ENCODE measurements around the gene EMP3.
"Not testable (repeated sequence)": the region's sequence is repeated elsewhere in the genome, so short reads cannot be mapped to it uniquely, and the experiment has no call there.

EMP3 gene, protein sequence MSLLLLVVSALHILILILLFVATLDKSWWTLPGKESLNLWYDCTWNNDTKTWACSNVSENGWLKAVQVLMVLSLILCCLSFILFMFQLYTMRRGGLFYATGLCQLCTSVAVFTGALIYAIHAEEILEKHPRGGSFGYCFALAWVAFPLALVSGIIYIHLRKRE

DNA sequence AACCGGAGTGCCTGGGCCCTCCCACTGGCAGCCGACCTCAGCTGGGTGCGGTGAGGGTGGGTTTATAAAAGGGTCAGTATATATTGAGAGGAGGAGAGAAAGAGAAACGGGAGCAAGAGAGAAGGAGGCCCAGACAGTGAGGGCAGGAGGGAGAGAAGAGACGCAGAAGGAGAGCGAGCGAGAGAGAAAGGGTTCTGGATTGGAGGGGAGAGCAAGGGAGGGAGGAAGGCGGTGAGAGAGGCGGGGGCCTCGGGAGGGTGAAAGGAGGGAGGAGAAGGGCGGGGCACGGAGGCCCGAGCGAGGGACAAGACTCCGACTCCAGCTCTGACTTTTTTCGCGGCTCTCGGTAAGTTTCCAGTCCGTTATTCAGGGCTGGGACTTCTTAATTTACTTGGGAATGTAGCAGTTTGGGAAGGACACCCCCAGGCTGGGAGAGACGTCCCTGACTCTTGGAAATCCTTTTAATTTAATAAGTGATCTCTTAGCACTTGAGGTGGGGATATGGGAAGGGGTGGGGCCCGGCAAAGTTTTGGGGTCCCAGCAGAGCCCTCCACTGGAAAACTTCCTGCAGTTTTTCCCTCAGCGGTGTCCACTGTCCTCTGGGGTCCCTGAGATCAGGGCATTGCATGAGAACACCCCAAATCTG is at the start of gene EMP3:
Gene EMP3, plus strand, starts transcription at position 288 of the 646 bp plus-strand sequence. CDS start 1,293 bp downstream, outside the sequence.
- peak in 18 of 58 donors; percentile 6 to 59 (median 19) for DNase-seq

DNA sequence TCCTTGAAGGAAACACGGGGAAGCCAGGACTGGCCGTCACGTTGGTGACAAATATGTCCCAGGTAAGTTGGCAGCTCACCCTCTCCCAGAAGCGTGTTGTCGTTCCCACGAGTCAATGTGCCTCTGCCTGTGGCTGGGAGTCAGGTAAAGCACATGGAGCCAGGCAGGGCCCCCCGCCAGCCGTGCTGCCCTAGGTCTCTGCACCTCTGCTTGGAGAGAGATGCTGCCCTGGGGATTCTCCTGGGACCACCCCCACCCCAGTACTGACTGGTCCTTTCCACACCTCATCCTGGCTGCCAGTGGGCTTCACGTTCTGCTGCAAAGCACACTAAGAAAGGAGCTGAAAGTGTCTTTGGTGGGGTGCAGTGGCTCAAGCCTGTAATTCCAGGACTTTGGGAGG is 45.6 kb upstream of the EMP3 start:
- no peak for DNase-seq

DNA sequence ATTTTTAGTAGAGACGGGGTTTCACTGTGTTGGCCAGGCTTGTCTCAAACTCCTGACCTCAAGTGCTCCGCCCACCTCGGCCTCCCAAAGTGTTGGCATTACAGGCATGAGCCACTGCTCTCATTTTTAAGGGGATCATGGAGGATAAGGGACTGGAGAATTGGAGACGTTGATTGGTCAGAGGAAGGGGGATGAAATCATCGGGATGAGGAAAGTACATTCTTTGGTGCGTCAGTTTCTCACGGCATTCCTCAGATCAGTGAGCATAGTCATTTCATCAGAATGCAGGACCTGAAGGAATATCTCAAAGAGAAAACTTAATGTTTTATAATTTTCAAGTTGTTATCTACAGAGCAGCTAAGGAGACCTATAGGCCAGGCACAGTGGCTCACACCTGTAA is 41.4 kb upstream of the EMP3 start:
- no peak for DNase-seq

DNA sequence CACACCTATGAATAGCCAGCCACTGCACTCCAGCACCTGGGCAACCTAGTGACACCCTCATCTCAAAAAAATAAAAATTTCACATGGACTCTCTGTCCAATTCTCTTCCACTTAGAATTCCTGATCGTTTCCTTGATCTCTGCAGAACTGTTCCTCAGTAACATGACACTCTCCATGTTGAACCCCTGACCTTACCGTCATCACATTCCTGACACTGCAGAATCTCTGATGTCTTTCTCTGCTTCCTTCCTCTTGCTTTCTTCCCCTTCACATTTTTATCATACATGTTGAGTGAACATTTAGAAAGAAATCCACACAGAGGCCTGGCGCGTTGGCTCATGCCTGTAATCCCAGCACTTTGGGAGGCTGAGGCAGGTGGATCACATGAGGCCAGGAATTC is 40.5 kb upstream of the EMP3 start:
- DNase-seq = no peak

DNA sequence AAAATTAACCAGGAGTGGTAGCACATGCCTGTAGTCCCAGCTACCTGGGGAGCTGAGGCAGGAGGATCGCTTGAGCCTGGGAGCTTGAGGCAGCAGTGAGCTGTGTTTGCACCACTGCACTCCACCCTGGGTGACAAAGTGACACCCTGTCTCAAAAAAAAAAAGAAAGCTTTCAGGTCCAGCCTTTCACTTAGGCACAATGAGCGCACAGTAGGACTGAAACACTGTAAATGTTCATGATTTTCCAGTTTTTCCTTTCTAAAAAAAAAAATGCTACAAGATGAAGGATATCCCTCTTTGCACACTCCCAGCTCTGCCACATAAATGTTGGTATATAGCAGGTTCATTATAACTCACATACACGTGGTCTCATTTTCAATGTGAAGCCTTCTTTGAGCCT is 37.6 kb upstream of the EMP3 start:
- no peak for DNase-seq

DNA sequence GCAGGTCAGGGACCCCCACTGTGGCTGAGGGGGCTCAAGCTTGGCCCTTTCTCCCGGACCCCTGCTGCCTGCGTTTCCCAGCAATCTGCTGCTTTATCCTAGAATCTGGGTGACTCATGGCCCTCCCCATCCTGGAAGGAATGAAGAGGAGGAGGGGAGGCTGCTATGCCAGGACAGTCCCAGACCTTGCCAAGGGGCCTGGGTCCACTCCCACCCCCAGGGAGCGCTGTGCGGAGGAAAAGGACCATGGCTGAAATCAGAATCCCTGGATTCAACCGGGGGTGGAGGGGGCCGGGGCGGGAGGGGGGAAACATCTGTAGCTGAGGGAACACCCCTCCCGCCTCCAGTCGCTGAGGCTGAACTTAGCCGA is 35.0 kb upstream of the EMP3 start:
- DNase-seq = peak in 6 of 58 donors; percentile 3 to 46 (median 19)

DNA sequence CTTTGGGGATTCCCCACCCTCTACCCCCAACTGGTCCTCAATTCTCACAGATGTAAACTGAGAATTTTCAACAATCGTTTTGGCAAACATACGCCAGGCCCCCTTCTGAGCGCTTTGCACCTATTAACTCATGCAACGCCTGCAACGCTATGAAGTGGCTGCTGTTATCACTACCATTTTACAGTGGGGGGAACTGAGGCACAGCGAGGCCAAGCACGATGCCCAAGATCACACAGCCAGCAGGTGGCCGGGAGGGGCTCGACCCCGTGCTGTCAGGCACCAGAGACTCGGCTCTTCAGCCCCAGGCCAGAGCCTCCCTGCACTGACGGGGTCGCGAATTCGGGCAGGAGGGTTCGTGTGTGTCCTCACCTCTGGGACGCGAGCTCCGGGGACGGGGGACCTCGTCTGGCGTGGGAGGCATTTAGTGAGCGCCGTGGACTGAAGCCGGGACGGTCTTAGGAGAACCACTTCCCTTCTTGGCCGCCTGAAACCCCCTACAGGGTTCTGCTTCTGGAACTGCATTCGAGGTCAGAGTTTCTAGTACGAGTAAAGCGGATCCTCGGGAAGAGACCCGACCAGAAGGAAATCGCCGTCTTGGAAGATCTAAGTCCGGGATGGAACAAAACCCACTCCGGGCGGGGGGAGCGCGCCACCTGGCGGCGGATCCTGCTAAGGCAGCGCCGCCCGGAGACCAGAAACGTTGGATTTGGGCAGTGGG is 34.4 kb upstream of the EMP3 start:
- peak in 56 of 58 donors; percentile 7 to 81 (median 46) for DNase-seq

DNA sequence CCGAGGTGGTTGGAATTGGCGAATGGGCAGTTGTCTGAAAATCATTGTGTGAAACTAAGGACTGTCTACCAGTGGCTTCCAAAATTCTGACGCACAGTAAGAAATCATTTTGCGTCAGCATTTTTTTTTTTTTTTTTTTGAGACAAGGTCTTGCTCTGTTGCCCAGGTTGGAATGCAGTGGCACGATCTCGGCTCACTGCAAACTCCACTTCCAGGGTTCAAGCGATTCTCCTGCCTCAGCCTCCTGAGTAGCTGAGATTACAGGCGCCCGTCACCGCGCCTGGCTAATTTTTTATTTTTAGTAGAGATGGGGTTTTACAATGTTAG is 33.9 kb upstream of the EMP3 start:
- DNase-seq = not testable (repeated sequence)

DNA sequence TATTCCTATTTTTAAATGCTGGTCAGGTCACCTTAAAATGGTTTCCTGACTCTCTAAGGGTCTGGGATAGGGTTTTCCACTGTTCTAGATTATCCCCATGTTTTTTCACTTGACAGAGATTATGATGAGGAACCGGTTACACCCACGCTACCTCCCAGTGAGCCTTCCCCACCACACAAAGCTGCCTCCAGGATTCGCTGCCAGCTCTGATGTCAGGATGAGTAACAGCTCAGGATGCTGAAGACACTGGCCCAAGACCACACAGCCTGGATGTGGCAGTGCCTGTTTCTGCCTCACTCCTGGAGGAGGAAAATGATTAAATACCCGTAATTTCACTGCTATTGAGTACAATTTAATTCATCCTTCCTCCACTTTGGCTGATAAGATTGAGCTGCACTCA is 32.6 kb upstream of the EMP3 start:
- DNase-seq = peak in 1 of 58 donors; percentile 8

DNA sequence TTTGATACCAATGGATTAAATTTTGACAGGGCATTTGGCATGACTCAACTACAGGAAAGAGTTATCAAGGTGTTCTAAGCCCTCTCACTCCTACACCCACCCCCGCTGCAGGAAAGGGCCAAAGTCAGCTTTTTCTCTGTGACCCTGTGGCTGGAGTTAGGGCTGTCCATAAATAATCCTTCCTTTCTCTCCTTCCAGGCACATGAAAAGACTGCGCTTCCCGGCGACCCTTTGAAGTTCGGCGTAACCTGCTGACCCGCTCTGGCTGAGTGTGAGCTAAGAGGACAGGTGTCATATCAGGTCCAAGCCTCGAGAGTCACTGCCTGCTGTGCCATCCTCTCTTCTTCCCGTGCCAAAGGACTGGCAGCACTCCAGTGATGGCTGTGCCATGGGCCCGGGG is 29.9 kb upstream of the EMP3 start:
- DNase-seq = no peak

DNA sequence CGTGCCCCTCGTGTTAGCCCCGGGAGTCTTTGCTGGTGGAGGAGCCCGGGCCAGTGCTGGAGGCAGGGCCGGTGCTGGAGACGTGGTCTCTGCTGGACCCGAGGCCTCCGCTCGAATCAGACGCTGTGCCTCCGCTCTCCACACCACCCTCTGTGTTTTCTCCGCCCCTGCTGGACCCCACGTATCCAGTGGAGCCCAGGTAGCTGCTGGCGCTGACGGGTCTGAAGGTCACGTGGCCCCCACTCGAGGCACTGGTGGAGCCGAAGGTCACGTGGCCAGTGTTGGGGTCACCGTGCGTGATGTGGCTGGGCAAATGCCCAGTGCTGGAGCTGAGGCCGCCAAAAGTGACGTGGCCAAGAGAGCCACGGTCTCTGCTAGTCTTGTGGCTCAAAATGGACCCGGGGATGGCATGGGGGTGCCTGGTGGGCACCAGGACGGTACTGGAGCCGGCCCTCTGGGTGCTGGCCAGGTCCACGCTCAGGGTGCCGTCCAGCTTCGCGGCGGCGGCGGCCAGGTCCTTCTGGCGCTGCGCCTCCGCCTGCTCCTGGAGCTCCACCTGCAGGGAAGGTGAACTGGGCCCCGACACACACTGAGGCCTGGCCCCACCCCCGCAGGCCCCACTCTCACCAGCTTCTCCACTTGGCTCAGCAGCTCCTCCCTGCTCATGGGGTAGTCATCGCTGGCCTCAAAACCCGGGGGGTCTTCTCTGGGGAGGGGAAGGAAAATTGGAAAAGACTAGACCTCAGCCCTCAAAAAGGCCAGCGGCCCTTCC is 28.2 kb upstream of the EMP3 start:
- DNase-seq = no peak

DNA sequence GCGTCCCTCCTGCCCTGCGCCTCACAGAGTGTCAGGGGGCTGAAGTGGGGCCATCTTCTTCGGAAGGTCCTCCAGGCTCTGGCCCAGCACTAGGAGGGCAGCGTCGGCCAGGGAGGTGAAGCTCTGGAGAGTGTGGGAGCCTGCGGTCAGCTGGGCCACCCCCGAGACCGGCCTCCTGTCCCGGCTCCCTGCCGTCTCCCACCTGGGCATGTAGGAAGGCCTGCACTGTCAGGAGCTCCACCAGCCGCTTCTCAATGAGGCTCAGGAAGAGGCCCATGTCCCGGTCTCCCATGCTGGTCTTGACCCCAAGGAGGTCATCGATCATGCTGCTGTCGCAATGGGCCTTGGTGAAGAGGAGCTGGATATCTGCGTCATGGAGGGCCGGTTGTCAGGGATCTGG is 27.4 kb upstream of the EMP3 start:
- DNase-seq = no peak

DNA sequence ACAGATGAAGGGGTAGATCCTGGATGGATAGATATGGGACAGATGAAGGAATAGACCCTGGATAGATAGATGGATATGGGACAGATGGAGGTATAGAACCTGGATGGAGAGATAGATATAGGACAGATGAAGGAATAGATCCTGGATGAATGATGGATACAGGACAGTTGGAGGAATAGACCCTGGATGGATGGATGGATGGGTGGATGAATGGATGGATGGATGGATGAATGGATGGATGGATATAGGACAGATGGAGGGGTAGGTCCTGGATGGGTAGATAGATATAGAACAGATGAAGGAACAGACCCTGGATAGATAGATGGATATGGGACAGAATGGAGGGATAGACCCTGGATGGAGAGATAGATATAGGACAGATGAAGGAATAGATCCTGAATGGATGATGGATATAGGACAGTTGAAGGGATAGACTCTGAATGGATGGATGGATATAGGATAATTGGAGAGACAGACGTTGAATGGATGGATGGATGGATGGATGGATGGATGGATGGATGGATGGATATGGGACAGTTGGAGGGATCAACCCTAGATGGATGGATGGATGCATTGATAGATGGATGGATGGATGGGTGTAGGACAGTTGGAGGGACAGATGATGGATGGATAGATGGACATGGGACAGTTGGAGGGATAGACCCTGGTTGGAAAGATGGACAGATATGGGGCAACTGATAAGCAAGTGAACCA is 23.3 kb upstream of the EMP3 start:
- DNase-seq = no peak

DNA sequence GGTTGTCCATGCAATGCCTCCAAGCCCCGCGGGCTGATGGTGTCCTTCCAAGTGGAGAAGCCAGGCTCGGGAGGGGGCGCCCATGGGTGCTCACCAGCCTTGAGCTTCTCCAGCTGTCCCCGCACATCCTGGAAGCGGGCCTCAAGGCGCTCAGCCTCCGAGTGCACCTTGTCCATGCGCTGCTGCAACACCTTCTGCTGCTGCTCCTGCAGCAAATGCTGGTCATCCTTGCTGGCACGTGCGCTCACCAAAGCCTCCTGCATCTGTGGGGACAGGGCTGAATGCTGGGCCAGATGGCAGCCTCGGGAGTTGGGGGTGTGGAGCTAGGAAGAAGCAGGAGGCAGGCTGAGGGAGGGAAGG is 22.8 kb upstream of the EMP3 start:
- no peak for DNase-seq

DNA sequence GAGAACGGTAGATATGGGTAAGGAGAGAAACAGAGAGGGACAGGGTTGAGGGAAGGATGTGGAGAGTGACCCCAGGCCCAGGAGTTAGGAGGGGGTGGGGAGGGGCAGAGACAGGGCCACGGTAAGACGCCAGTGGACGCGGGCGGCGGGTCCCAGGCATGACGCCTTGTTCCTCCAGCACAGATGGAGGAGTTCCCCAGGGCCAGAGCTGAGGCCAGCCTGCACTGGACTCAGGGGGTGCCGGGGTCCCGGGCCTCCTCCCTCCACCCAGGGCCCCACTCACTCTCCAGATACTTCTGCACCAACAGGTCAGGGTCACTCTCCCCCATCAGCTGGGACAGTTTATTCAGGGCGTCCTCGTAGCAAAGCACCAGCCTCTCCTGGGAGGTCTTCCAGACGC is 22.0 kb upstream of the EMP3 start:
- DNase-seq = no peak

DNA sequence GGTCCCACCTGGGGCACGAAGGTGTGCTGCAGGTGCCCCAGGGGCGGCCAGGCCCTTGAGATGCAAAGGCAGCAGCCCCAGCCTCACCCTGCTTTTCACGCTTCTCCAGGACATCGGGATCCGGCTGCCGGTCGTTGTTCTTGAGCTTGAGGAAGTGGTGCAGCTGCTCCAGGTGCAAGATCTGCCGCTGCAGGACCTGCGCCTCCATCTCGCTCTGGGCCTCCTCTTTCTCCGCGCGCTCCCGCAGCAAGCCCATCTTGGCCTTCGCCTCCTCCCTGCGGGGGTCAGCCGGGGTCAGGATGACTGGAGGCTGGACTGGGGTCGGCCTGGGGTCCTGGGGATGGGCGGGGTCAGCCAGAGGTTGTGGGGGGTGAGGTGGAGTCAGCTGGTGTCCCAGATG is 21.5 kb upstream of the EMP3 start:
- DNase-seq = no peak

DNA sequence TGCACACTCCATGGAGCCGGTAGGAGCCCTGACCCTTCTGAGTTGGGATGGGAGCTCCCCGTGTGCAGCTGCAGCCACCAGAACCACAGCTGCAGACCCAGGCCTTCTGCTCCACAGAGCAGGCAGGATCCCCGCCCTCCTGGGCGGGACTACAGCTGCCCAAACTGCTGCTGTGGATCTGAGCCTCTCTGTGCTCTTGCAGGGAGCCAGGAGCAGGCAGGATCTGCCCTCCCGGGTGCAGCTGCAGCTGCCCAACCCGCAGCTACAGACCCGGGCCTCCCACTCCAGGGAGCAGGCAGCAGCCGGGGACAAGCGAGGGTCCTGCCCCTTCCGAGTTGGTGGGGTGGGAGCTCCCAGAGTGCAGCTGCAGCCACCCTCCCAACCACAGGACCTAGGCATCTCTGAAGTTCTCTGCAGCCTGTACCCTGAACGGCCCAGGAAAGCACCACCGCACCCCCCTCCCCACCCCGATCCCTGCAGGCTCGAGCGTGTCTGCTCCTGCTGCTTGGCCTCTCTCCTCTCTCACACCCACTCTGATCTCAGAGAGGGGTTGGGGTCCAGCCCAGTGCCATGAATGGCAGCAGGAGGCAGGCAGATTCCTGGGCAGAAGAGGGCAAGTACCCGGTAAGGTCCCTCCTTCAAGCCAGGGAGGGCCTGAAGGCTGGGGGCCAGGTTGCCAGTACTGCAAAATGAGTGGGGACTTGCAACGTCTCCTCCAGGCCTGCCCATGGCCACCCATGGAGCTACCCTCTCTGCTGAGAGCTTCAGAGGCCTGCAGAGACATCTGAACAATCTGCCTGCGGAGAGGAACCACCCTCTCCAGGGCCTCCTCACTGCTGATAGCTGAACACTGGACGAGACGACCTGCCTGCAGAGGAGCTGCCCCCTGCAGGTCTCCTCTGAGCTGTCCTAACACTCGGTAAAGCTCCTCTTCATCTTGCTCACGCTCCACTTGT is 16.4 kb upstream of the EMP3 start:
- DNase-seq = peak in 29 of 58 donors; percentile 6 to 63 (median 23)

DNA sequence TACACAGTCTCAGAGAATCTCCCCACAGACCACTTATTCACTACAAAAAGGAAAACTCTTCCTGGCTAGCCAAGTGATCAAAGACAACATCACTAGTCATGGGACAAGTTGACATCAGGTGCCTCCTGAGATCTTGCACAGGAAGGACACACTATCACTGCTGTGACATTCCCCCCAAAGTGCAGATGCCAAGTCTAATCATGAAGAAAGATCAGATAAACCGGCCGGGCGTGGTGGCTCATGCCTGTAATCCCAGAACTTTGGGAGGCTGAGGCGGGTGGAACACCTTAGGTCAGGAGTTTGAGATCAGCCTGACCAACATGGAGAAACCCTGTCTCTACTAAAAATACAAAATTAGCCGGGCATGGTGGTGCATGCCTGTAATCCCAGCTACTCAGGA is 15.6 kb upstream of the EMP3 start:
- DNase-seq = not testable (repeated sequence)

DNA sequence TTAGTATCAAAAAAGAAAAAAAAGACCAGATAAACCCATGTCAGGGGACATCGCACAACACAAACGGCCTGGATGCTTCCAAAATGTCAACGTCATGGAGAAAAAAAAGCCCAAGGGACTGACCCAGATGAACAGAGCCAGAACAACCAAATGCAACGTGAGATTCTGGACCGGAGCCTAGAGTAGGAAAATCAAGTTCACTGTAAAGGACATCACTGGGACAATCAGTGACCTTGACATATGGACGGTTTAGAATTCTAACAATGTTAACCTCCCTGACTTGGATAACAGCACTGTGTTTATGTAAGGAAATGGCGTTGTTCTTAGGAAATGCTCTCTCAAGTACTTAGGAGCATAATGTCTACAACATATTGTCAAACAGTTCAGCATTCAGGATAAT is 15.1 kb upstream of the EMP3 start:
- DNase-seq = no peak

DNA sequence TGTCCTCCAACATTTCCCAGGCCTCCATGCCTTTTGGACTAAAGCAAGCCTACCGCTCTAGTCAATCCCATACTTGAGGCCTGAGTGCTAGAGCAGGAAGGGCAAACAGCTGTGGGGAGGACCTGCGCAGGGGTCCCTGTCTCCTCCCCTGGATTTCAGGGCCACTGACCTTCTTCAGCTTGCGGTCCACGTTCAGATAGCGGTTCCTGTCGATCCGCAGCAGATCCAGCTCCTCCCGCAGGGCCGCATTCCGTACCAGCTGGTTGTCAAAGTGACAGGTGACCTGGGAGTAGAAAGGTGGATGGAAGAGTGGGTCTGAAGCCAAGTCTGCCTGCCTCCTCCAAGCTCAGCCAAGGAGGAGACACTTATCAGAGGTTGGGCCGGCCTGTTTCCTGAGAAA is 14.0 kb upstream of the EMP3 start:
- no peak for DNase-seq
